ENCODE measurements around the gene PTPRE.

DNA sequence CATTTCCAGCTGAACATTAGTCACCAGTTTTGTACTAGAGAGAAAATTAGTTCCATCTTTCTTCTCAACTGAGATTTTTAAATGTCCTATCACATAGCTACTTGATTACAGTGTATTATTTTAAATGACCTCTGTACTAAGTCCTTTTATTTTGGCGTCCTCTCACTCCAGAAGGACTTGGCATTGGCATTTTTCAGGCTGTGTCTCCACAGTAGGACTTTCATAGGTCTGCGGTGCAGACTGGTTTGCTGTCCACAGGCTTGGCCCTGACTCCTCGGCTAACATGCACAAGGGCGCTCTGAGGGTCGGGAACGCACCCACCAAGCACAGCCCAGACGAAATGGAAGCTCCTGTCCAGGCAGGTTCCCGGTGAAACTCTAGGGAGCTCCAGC, 6.5 kb downstream of the PTPRE start:
- no peak for TF ChIP-seq EZH2 (IDR thresholded peaks at IDR 0.05; ENCODE audit: low read length)
- TF ChIP-seq, protein P1, sequence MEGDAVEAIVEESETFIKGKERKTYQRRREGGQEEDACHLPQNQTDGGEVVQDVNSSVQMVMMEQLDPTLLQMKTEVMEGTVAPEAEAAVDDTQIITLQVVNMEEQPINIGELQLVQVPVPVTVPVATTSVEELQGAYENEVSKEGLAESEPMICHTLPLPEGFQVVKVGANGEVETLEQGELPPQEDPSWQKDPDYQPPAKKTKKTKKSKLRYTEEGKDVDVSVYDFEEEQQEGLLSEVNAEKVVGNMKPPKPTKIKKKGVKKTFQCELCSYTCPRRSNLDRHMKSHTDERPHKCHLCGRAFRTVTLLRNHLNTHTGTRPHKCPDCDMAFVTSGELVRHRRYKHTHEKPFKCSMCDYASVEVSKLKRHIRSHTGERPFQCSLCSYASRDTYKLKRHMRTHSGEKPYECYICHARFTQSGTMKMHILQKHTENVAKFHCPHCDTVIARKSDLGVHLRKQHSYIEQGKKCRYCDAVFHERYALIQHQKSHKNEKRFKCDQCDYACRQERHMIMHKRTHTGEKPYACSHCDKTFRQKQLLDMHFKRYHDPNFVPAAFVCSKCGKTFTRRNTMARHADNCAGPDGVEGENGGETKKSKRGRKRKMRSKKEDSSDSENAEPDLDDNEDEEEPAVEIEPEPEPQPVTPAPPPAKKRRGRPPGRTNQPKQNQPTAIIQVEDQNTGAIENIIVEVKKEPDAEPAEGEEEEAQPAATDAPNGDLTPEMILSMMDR (optimal IDR thresholded peaks at IDR 0.05 in 1 of 3, IDR thresholded peaks at IDR 0.05 in 1 of 3, conservative IDR thresholded peaks at IDR 0.05 in 1 of 3; ENCODE audit: extremely low read depth in 1 of 3, insufficient read depth in 2 of 3, low read length in 3 of 3) = no peak

Data from keratinocyte (primary cell).